ENCODE results near the gene UTP15. TPM values are rescaled to one million over a fixed set of nuclear protein-coding genes. Genes with fewer than 3 reads are reported as not detected.

Gene UTP15
- total and polyA plus RNA-seq, 2 donors (not counting 3 experiments of a cell fraction or from before 2014, with no cell fraction given) = 11.7 to 25.2 TPM

DNA sequence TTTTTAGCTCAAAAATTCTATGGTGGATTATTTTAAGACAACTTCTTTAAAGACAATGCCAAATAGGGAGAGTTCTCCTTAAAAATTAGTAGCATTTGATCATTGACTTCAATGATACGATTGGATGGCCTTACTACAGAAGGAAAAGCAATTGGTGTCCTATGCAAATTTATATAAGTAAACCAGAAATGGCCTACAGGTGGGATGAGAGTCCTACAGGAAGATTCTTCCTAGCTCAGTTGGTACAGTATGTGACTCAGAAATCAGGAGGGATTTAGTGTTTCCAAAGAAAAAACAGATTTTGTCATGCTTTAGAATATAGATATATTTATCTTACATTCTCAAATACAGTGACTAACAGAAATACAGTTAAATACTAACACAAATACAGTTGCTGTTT lies 6.6 kb upstream of the UTP15 start:
- Histone ChIP-seq H3K9me3 (replicated peaks; ENCODE audit: control insufficient read depth, insufficient read depth, low read length) (no peaks in the 10 kb centered on the region), H3K27ac (ENCODE audit: insufficient read depth, low read depth, low read length) (no peak overlapping the region), H3K27me3 (ENCODE audit: control insufficient read depth in 2 of 2, insufficient read depth in 2 of 2, low read length in 2 of 2) (no peaks in the 10 kb centered on the region), H3K4me2 (ENCODE audit: insufficient read depth, low read length) (no peak overlapping the region), H3K36me3 (ENCODE audit: control insufficient read depth in 2 of 2, extremely low read depth in 1 of 2, insufficient read depth in 2 of 2, low read length in 2 of 2) (no peaks in the 10 kb centered on the region), H3K9ac (replicated peaks; ENCODE audit: extremely low read depth, insufficient read depth, low read length) (no peak overlapping the region), H3K4me1 (ENCODE audit: control insufficient read depth, extremely low read depth, insufficient read depth, low read length) (peaks cover 2% of the 10 kb centered on the region), H3K79me2 (ENCODE audit: control insufficient read depth, insufficient read depth, low read length) (peaks cover under 1% of the 10 kb centered on the region), H2AFZ (ENCODE audit: low read depth, low read length) (no peak overlapping the region), H3K4me3 (replicated peaks in 1 of 3; ENCODE audit: insufficient read depth in 1 of 3, low read depth in 1 of 3, low read length in 3 of 3) (no peak overlapping the region), H3K9me1 (replicated peaks; ENCODE audit: control insufficient read depth, extremely low read depth, insufficient read depth, low read length) (no peaks in the 10 kb centered on the region), H4K20me1 (replicated peaks; ENCODE audit: control insufficient read depth, extremely low read depth, insufficient read depth, low read length) (no peaks in the 10 kb centered on the region)
- intact Hi-C loops (cut with micrococcal nuclease) = no loop called here
- BruUV-seq (replicated peaks) = no TSS peak
- CTCF ChIA-PET = interaction anchor here (0.7 to 1.7 kb wide), 4 partner anchors 11 to 304 kb away, joined by 3 to 5 read pairs (median 4); no protein-coding TSS in a partner anchor
- no peak for FAIRE-seq
- dilution Hi-C loops (cut with MboI; ENCODE audit: extremely low pct_ligation_motif_present, low sequenced_read_pairs) = no loop called here
- POLR2A ChIA-PET = no interaction called here
- no peak for DNase-seq (ENCODE audit: low read depth, low spot score)
- no peak for TF ChIP-seq MYC (IDR thresholded peaks at IDR 0.05; ENCODE audit: low read depth, low read length)
- no peak for TF ChIP-seq EZH2 (IDR thresholded peaks at IDR 0.05; ENCODE audit: borderline replicate concordance, low read depth, low read length, severe bottlenecking)
- no peak for TF ChIP-seq FOS (IDR thresholded peaks at IDR 0.05; ENCODE audit: borderline replicate concordance, insufficient read depth, low read length)
- TF ChIP-seq POLR2AphosphoS5 (IDR thresholded peaks at IDR 0.05; ENCODE audit: insufficient read depth, low read depth, low read length) = no peak
- TF ChIP-seq GATA2 (IDR thresholded peaks at IDR 0.05; ENCODE audit: insufficient read depth, insufficient read length, low read depth, low read length) = no peak
- no peak for TF ChIP-seq POLR2A (IDR thresholded peaks at IDR 0.05; ENCODE audit: low read depth, low read length)
- TF ChIP-seq, protein P1, sequence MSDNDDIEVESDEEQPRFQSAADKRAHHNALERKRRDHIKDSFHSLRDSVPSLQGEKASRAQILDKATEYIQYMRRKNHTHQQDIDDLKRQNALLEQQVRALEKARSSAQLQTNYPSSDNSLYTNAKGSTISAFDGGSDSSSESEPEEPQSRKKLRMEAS (IDR thresholded peaks at IDR 0.05; ENCODE audit: insufficient read depth, insufficient read length) = no peak
- TF ChIP-seq, protein P2, sequence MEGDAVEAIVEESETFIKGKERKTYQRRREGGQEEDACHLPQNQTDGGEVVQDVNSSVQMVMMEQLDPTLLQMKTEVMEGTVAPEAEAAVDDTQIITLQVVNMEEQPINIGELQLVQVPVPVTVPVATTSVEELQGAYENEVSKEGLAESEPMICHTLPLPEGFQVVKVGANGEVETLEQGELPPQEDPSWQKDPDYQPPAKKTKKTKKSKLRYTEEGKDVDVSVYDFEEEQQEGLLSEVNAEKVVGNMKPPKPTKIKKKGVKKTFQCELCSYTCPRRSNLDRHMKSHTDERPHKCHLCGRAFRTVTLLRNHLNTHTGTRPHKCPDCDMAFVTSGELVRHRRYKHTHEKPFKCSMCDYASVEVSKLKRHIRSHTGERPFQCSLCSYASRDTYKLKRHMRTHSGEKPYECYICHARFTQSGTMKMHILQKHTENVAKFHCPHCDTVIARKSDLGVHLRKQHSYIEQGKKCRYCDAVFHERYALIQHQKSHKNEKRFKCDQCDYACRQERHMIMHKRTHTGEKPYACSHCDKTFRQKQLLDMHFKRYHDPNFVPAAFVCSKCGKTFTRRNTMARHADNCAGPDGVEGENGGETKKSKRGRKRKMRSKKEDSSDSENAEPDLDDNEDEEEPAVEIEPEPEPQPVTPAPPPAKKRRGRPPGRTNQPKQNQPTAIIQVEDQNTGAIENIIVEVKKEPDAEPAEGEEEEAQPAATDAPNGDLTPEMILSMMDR (IDR thresholded peaks at IDR 0.05; ENCODE audit: extremely low read depth in 1 of 2, insufficient read depth in 1 of 2, low read depth in 1 of 2, low read length in 2 of 2) = no peak
- TF ChIP-seq JUN (IDR thresholded peaks at IDR 0.05; ENCODE audit: borderline replicate concordance, insufficient read depth, insufficient read length, low read depth) = no peak

Measured in endothelial cell of umbilical vein (primary cell).